HG03108 (cell line): ENCODE results near the gene STAC.
"Not testable (repeated sequence)": the region's sequence is repeated elsewhere in the genome, so short reads cannot be mapped to it uniquely, and the experiment has no call there.

Experiments
- ATAC-seq: cut with Tn5 transposase; IDR thresholded peaks from one replicate; pipeline ENCODE4 v1.9.1; 2021; ENCODE audit warnings: moderate library complexity; ENCODE audit not compliant: unreplicated experiment

The STAC gene

GRCh38 chr3:36411587-36411986, 31.3 kb downstream of the STAC start:
- ATAC-seq, result no peak

GRCh38 chr3:36416599-36416998, 36.3 kb downstream of the STAC start:
- no peak for ATAC-seq

- ATAC-seq, result no peak
Measured at GRCh38 chr3:36417237-36417636, 36.9 kb downstream of the STAC start.

- ATAC-seq, result no peak
Measured at GRCh38 chr3:36418296-36418695, 38.0 kb downstream of the STAC start.

DNA sequence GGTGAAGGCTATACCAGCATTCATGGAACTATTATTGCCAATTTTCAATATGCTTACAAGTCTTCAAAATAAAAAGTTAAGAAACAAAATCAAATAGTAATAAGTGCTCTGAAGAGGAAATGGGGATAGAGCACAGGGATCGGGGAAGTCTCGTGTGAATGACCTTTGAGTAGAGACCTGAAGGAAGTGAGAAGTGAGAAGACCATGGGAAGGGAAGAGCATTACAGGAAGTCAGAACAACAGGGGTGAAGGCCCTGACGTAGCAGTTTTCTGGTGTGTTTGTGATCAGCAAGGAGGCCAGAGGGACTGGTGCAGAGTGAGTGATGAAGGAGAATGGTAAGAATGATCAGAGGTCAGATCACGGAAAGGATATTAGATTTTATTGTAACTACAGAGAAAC, 48.1 kb downstream of the STAC start:
- no peak for ATAC-seq

DNA sequence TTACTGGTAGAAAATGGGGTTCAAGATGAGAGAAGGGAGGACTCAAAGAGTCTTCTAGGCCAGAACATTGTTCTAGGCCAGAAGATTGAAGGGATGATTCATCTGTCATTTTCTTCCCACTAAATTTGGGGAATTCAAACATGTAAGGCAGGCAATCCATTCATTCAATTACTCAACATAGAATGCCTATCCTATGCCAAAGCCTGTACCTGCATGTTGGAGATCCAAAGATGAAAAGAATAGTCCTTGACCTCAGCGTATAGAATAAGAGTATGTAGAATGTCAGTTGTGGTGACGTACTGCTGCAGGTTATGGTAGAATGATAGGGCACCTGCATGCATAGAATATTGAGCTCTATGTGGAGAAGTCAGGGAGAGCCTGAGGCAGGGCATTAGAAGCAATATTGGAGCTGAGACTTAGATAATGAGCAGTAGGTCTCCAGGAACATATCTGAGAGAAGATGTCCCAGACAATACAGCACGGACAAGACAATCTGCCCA, 49.7 kb downstream of the STAC start:
- no peak for ATAC-seq

DNA sequence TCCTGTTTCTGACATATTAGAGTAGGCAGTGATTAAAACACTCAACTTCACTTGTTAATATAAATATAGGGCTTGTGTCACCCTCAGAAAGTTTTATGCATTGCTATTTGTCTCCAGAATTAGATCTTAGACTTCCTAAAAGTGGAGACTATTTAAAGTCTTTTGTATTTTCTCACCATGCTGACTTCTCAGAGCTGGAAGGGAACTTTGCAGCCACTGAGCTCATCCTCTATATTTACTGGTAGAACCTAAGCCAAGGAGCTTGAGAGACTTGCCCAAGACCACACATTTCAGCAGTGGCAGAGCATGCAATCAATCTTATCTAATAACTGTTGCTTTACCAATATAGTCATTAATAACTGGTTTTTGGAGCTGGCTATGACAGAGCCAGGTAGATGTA, 53.2 kb downstream of the STAC start:
- ATAC-seq, result no peak

DNA sequence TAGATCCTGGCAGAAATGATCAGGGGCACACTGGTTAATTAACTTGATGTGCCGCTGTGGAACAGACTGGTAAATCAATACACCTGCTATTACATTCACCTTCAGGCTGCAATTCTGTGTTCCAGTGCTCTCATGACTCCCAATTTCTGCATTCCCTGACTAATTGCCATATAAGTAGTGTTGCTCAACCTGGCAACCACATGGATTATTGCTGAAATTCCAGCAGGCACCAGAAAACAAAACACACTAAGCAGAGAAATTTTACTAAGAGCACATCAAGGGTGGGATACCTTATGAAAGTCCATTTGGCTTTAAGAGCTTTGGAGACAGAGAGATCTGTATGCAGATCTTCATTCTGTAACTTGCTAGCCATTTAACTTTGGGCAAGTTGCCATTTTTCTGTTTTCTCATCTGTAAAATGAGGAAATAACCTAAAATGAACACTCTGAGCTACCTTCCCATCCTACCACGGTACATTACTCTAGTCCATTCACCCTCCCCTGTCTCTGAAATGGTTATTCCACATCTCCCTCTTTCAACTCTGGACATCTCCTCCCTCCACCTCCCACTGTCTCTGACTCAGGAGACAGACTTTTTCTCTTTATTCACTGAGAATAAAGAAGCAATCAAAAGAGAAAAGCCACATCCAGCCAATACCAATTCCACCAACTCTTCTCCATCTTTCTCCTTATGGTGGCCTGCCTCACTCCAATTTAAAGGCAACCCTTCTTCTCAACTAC, 54.6 kb downstream of the STAC start:
- ATAC-seq, result no peak

DNA sequence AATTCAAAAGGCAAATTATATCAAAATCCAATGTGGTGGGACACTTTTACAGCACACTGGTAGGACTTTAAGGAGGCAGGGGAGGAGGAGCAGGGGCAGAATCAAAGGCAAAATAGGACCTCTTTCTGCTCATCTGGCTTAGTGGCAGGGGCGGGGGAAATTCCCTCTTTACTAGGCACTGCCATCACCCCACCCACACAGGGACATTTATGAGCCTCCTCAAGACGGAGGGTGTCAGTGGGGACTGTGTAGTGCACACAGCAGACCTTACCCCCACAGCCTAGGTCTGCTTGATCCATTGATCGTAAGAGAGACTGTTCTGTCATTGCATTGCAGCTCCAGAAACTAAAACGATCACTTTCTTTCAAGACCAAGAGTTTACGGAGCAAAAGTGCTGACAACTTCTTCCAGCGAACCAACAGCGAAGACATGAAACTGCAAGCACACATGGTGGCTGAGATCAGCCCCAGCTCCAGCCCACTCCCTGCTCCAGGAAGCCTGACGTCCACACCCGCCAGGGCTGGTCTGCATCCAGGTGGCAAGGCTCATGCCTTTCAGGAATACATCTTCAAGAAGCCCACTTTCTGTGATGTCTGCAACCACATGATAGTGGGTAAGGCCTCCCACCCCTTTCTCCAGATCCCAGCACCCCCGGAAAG, 62.9 kb downstream of the STAC start:
- no peak for ATAC-seq

GRCh38 chr3:36444909-36445308, 64.6 kb downstream of the STAC start:
- ATAC-seq, result no peak

GRCh38 chr3:36446276-36446675, 66.0 kb downstream of the STAC start:
- no peak for ATAC-seq

- no peak for ATAC-seq
Measured at GRCh38 chr3:36447061-36447460, 66.8 kb downstream of the STAC start.

GRCh38 chr3:36451816-36452215, 71.5 kb downstream of the STAC start:
- ATAC-seq, result no peak

DNA sequence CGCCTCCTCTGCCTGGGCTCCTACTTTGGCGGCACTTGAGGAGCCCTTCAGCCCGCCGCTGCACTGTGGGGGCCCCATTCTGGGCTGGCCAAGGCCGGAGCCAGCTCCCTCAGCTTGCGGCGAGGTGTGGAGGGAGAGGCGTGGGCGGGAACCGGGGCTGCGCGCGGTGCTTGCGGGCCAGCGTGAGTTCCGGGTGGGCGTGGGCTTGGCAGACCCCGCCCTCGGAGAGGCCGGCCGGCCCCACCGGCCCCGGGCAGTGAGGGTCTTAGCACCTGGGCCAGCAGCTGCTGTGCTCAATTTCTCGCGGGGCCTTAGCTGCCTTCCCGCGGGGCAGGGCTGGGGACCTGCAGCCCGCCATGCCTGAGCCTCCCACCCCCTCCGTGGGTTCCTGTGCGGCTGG, 72.9 kb downstream of the STAC start:
- not testable (repeated sequence) for ATAC-seq

DNA sequence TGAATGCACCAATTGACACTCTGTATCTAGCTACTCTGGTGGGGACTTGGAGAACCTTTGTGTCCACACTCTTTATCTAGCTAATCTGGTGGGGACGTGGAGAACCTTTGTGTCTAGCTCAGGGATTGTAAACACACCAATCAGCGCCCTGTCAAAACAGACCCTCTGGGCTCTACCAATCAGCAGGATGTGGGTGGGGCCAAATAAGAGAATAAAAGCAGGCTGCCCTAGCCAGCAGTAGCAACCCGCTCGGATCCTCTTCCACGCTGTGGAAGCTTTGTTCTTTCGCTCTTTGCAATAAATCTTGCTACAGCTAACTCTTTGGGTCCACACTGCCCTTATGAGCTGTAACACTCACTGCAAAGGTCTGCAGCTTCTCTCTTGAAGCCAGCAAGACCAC, 73.6 kb downstream of the STAC start:
- not testable (repeated sequence) for ATAC-seq

DNA sequence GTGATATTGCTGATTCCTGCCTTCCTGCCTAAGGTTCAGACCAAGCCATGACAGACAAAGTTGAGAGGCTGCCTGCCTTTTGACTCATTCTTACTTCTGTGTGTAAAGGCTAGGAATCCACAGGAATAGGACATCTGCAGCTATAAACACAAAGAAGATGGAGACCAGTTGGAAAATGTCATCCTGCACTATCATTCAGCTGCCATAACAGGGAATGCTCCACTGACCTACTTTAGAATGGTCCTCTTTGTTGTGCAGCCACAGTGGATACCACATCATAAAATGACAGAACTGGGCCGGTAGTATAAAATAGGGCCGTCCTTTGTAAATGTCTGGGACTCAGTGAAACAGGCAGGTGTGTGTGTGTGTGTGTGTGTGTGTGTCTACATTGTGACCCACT, 75.1 kb downstream of the STAC start:
- no peak for ATAC-seq

- ATAC-seq, result no peak
Measured at GRCh38 chr3:36456784-36457183, 76.5 kb downstream of the STAC start.

- ATAC-seq, result no peak
Measured at GRCh38 chr3:36457667-36458066, 77.4 kb downstream of the STAC start.

GRCh38 chr3:36459177-36459576, 78.9 kb downstream of the STAC start:
- ATAC-seq, result no peak

GRCh38 chr3:36461597-36461996, 81.3 kb downstream of the STAC start:
- ATAC-seq, result no peak

GRCh38 chr3:36472045-36472444, 91.7 kb downstream of the STAC start:
- not testable (repeated sequence) for ATAC-seq

DNA sequence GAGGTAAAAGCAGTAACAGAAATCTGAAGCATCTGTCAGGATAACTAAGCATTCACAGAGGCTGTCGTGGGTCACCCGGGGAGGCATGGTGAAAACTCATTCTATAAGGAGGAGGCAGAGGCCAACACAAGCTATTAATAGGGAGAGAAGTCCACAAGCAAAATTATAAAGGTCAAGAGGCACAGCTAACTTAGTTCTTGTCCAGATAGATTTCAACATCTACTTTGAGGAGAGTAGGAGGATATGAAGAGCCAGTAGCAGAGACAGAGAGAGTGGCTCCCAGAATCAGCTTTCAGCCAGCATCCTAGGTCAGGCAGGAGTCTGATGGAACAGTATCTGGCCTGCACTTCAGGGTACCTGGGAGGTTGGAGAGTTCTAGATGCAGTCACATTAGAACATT, 95.3 kb downstream of the STAC start:
- no peak for ATAC-seq
